ENCODE measurements around the gene CPA4.

DNA sequence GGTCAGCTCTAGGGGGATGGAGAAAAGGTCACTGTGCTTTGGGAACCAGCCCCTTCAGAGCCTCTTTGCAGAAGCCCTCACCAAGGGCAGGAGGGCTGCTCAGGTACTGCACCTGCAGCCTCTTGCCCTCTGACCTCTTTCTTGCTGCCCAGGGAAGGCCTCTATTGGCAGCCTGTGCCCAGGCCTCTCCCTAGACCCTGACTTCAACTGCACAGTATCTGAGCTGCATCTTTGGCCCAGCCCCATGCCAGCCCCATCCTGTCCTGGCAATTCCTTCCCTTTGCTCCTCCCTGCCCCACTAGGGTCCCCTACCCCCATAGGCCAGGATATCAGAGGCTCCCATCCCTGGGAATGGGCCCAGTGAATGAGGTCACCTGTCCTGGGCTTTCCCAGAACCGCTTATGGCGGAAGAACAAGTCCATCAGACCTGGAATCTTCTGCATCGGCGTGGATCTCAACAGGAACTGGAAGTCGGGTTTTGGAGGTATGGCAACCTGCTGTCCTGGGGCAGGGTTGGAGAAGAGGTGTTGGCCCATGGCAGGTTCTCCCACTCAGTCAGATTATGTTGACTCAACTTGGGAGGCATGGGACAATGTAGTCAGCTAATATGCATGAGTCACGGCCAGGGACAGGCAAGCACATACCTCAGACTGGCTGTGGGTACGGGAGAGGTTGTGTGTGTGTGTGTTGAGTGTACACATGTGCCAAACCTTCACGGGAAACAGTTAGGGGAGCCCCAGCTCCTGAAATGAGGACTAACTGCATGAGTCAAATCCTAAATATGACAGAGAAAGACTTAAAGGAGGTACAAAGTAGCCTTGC, 70.3 kb downstream of the CPA4 start:
- TF ChIP-seq POLR2A (IDR thresholded peaks at IDR 0.05), result no peak
- TF ChIP-seq, protein P1, sequence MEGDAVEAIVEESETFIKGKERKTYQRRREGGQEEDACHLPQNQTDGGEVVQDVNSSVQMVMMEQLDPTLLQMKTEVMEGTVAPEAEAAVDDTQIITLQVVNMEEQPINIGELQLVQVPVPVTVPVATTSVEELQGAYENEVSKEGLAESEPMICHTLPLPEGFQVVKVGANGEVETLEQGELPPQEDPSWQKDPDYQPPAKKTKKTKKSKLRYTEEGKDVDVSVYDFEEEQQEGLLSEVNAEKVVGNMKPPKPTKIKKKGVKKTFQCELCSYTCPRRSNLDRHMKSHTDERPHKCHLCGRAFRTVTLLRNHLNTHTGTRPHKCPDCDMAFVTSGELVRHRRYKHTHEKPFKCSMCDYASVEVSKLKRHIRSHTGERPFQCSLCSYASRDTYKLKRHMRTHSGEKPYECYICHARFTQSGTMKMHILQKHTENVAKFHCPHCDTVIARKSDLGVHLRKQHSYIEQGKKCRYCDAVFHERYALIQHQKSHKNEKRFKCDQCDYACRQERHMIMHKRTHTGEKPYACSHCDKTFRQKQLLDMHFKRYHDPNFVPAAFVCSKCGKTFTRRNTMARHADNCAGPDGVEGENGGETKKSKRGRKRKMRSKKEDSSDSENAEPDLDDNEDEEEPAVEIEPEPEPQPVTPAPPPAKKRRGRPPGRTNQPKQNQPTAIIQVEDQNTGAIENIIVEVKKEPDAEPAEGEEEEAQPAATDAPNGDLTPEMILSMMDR (IDR thresholded peaks at IDR 0.05), result no peak
